Right ventricle myocardium inferior (tissue), 1 donor: ENCODE measurements around the gene USP32. TPM values are rescaled to one million over a fixed set of nuclear protein-coding genes. Genes with fewer than 3 reads are reported as not detected.

ENCODE experiments used
- ATAC-seq: fragments of 200-7000 bp; cut with Tn5 transposase; one replicate; pipeline ENCODE4 v1.9.1; 2020; ENCODE audit warnings: mild to moderate bottlenecking, moderate library complexity
- DNase-seq: peaks from one replicate; pipeline ENCODE4 v3.0.0; 2021; ENCODE audit errors: missing footprints
- intact Hi-C: fragments of 100-400 bp; cut with DNase I; formaldehyde crosslinking; loops from one replicate; pipeline ENCODE4 v1.11.0; 2022
- total RNA-seq: library from RNA; stranded (reverse); fragmentation: NEBNext Ultra II Directional; extraction: Animal tissue kit (Norgen Biotek cat#: 25700); gene quantifications from one replicate; pipeline ENCODE4 v1.2.1, GENCODE V29; 2021
- donor health status: DM: no; HTN: yes; CAD: no; lungs with severe emphysema.

Gene USP32
- total RNA-seq, 1 donor from 2014 or later, result 32.2 TPM

DNA sequence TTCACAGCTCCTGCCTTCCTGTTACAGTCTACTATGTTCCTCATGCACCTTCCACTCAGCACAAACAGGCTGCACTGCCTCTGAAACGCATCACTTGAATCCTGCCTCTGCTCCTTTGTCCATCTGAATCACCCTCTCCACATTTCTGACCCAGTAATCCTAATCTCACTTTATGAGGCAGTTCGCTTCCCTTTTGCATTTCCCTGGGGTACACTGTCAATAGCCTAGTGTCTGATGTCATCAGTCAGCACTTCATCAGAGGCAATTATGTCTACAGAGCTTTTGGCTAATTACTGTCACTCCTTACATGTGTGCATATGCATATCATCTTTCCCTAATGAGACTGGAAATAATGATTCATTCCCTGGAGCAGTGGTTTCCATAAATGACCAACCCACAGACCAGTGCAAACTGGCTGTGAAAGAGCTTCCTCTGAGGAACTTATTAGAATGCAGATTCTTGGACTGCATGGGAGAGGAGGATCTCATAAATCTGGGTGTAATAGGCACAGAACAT is 218.6 kb downstream of the USP32 start:
- intact Hi-C loops, result no loop called here
- DNase-seq, result no peak
- no peak for ATAC-seq

DNA sequence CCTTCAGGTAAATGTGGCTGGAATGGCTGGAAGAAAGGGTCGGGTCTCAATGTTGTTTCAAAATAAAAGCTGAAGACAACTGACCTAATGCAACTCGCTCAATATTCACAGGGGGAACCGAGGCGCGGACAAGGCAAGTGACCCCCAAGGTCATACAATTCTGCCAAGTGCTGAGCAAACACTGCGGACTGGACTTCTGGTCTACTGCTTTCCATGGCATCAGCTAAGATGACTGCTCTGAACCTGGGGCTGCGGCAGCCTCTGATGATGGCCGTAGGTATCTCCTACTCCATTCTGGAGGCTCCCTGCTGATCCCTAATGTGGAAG is 220.2 kb downstream of the USP32 start:
- no peak for ATAC-seq
- intact Hi-C loops, result loop anchor here (2.0 kb wide), 1 partner anchor 29 kb away; no protein-coding TSS in a partner anchor

DNA sequence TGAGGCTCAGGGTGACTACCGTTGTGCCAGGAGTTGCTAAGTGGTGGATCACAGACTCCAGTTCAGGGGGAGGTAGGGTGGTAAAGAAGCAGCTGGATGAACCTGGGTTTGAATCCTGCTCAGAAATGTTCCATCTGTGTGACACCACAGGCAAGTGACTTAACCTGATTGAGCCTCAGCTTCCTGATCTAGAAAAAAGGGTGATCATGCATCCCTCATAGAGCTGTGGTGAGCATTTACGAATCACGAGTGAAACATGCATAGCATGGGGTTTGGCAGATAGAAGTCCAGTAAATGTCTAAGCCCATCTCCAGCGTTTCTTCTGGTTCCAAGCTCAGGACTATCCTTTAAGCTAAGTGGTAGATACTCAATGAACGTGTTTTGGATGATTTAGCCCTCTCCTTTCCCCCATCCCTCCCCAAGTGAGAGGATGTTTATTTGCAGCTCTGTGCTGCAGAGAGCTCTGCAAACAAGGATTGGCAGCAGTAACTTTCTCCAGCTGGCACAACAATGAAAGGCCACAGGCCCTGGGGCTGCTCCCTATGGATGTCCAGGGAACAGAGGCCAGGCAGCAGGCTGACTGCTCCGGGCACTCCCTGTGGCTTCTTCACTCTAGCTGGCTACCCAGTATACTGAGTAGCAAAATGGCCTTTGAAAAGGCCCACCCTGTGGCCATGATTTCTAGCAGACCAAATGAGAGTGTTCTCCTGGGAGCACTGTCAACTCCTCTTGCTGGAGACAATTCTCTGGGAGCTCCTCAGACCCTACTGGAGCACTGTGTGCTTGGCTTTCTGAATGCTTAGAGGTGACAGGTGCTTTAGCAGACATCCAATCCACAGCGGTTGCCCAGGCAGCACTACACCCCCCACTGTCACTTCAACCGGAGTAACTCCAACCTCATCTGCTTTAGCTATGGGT is 220.8 kb downstream of the USP32 start:
- intact Hi-C loops, result loop anchor here (2.0 kb wide), 1 partner anchor 28 kb away; no protein-coding TSS in a partner anchor
- no peak for DNase-seq
- ATAC-seq, result no peak

More for the DNA sequence above, 220.2 kb downstream of the USP32 start:
- no peak for DNase-seq

DNA sequence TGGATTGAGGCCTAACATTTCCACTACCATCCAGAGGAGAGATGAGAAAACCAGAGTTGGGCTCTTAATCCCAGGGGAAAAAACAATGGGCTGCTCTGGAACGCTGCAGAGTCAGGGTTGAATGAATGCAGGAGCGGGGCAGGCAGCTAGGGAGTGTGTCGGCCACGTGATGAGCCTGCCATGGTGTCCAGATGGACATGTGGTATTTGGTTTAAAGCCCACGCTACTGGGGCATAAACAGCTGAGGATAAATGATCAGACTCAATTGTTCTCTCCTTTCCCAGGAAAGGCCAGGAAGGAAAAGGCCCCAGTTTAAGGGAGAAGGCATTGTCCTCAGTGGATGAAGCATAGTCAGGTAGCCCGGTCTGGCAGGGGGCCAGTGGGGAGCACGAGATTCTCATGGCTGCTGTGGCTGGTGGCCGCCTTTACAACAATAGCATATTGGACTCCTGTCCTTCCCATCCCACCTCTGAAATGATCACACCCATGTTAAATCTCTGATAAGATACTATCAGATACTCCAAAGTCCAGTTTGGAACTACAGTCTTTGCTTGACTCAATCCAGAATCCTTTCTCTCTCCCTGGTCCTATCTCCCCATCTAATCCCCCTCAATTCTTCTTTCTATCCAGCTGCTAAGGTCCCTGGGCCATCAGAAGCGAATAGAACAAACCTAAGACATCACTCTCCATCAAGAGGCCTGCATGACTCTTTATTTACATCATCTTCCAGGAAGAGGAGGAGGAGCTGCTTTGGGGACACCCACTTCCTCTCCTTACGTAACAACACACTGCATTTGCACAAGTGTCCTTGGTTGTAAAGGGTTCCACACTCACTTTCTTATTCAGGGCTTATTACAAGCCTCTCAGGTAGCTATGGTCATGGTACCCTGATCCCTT is 221.8 kb downstream of the USP32 start:
- DNase-seq (peak; percentile 77), ATAC-seq (peak; percentile 41)
- intact Hi-C loops, result loop anchor here (2.0 kb wide), 1 partner anchor 27 kb away; no protein-coding TSS in a partner anchor

DNA sequence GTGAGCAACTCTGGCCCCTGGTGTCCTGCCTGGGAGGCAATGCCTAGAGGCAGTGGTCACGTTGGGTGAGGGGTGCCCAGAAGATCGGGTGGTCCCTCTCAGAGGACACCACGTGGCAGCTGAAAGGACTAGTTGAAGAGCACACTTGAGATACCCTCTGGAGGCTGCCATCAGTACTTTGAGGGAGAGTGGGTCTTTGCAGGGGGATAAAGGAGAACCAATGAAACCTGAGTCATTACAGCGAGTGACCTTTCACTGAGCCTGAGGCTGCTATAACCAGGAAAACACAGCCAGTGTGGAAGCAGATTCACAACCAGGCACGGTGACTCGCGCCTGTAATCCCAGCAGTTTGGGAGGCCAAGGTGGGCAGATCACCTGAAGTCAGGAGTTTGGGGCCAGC is 223.3 kb downstream of the USP32 start:
- ATAC-seq (no peak), DNase-seq (no peak)
- intact Hi-C loops, result no loop called here

DNA sequence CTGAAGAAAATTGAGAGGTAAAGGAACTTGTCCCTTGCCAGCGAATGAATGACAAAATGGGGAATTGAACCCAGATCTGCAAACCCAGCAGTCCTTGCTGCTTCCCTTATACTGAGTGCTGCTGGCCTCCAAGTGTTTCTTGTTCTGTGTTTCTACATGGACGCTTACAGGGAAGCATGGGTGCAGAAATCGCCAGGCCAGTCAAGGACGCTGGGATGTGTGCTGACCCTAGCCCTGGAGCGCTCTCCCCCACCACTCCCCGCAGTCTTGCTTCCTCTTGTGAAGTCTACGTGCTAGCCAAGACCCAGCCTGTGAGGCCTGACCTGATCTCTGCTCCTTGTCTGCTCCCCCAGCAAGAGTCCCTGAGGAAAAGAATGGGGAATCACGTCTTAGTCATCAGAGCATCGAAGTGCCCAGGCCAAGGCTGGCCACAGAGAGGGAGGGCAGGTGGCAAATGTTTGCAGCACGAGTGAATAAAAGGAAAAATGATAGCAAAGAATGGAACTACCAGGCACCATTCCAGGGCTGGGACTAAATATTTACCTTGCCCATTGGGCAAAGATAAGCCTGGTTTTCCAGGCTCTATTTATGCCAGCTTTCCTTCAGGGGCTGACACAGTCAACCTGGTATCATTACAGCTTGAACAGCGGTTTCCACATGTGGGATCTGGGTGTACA is 224.7 kb downstream of the USP32 start:
- DNase-seq (no peak), ATAC-seq (peak; percentile 23)
- intact Hi-C loops, result no loop called here

DNA sequence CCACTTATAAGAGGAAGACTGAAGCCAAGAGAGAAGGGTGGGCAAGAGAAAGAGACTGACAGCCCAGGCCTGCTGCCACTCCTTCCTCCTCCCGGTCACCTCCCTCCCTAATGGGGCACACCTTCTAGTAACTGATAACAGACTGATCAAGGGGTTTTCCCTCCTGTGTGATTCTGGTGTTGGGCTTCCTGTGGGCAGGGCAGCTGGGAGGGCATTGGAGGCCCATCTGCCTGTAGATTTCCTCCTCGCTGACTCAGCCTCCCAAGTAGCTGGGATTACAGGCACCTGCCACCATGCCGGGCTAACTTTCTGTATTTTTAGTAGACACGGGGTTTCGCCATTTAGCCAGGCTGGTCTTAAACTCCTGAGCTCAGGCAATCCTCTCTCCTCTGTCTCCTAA is 226.0 kb downstream of the USP32 start:
- ATAC-seq (no peak), DNase-seq (no peak)
- intact Hi-C loops, result no loop called here

DNA sequence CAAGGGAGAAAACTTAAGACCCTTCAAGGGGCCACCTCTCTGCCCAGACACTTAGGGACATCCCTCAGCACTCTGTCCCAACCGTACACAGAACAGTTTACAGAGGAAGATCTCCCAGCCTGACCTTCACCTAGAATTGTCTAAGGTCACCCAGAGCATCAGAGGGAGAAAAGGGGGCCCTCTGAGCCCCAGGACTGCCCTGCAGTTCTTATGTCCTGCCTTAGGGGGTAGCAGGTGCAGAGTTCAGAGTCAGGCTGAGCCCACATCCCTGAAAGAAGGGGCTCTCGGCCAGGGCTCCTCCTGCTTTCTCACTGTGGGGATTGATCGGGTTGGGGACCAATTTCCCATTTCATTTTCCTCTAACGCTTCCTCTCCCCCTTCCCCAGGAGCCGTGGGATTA is 226.7 kb downstream of the USP32 start:
- no peak for ATAC-seq
- no peak for DNase-seq
- intact Hi-C loops, result no loop called here

DNA sequence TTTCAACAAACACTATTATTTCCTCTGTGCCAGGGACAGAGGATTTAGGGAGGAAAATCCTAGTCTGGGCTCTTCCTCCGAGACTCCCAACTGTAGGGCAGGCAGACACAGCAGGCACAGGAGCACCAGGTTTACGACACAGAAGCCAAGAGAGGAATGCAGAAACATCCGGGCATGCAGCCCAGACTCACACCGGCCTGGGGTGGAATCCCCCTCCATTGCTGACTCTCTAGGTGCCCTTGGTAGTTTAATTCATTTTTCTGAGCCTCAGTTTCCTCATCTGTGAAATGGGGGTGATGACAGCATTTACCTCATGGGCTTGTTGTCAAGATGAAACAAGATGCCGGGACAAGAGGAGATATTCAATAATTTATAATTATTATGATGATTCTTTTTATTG is 227.2 kb downstream of the USP32 start:
- no peak for ATAC-seq
- intact Hi-C loops, result no loop called here

DNA sequence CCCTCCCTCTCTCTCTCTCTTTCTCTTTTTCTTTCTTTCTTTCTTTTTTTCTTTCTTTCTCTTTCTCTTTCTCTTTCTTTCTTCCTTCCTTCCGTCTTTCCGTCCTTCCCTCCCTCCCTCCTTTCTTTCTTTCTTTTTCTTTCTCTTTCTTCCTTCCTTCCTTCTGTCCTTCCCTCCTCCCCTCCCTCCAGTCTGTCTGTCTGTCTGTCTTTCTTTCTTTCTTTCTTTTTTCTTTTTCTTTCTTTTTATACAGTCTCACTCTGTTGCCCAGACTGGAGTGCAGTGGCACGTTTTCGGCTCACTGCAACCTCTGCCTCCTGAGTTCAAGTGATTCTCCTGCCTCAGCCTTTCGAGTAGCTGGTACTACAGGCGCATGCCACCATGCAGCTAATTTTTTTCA is 227.8 kb downstream of the USP32 start:
- DNase-seq (no peak), ATAC-seq (no peak)
- intact Hi-C loops, result no loop called here

More for the DNA sequence above, 227.2 kb downstream of the USP32 start:
- DNase-seq, result no peak

DNA sequence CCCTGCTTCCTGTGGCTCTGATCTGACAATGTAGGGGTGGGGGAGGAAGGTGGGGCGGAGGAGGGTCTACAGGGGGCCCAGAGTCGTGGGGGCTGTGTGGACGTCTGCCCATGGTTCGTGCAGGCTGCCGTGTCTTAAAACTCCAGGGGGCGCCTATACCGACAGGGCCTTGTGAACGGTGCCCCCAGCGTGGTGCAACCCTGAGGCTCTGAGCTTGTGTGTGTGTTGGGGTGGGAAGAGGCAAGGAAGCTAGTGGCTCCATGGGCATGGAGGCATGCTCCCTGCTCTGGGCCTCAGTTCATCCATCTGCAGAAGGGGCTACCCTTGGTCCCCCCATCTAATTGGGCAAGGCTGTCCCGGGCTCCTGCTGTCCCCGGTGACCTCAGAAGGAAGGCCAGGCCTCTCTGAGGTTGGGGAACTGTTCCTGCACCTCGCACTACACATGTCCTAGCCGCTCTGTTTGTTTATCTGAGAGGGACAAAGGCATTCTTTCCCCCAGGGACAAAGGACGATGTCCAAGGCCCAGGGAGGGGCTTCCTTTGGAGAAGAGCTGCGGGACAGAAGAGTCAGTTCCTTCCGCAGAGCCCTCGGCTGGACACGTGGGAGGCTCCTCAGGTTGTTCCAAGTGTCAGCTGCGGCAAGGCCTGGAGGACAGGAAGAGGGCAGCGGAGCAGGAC is 228.7 kb downstream of the USP32 start:
- intact Hi-C loops, result no loop called here
- no peak for DNase-seq
- no peak for ATAC-seq

DNA sequence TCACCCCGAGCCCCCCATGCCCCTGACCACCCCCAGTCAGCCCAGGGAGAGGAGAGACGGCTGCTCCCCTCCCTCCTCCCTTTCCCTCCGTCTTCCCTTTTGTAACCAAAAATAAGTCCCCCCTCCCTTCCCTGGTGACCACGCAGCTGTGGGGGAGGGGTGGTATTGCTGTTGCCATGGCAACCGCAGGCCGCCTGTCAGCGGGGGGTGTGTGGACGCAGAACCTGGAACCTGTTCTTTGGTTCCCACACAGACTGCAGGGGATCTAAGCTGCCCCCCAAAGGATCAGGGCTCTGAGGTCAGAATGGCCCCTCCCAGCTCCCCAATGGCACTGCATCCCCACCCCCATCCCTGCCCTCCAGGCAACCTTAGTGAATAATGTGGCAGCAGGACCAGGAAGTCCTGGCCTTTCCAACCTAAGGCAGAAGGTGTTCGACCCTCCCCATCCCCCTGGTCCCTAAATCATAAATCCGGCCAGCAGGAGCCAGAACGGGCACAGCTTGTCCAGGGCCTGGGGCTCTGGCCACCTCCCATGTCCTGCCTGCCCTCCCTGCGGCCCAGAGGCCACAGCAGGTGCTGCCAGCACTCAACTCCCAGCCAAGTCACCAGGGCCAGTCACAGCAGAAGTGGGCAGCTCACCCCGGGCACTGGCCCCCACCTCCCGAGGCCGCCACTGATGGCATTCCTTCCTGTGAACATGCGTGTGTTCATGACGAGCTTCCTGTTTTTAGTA is 230.2 kb downstream of the USP32 start:
- intact Hi-C loops, result no loop called here
- DNase-seq, result no peak
- no peak for ATAC-seq

DNA sequence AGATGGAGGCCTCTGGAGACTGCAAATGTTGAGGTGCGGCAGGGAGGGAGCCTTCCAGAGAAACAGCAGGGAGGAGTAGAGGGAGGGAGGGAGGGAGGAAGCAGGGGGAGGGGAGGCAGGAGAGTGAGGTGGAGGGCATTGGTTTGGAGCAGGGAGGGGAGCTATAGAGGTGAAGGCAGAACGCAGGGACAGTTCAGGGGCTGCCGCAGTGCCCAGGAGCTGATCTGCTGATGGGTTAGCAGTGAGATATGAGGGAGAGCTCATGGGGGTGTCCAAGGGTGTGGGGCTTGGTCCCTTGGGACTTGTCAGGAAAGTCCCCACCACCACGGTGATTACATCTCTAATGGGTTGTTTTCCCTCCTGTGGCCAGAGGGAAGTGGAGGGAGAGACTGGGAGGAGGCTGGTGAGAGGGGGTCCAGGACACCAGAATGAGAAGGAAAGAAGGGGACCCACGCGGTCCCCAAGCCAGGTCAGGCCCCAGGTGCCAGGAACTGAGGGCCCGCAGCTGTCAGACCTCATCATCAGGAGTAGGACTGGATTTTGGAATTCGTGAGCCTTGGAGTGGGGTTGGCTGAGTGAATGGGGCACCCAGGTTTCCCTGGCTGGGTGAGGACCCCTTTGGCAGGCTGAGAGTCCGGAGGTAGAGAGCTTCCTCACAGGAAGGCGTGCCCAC is 231.0 kb downstream of the USP32 start:
- ATAC-seq (no peak), DNase-seq (no peak)
- intact Hi-C loops, result no loop called here

DNA sequence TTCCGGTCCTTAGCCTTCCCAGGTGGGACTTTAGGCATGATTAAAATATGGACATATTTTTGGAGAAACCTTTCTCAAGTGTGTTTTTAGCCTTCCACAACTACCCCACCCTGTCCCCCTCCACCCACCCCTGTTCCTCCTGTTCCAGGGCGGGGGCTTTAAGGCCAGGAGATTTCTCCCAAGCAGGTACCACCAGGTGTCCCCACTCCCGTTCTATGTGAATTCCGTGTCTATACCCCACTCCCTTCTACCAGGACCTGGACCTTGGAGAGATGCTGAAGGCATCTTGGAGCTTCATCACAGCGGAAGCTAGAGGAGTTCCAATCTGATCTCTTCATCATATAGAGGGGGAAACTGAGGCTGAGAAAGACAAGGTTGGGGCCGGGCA is 232.5 kb downstream of the USP32 start:
- DNase-seq, result no peak
- no peak for ATAC-seq
- intact Hi-C loops, result no loop called here

DNA sequence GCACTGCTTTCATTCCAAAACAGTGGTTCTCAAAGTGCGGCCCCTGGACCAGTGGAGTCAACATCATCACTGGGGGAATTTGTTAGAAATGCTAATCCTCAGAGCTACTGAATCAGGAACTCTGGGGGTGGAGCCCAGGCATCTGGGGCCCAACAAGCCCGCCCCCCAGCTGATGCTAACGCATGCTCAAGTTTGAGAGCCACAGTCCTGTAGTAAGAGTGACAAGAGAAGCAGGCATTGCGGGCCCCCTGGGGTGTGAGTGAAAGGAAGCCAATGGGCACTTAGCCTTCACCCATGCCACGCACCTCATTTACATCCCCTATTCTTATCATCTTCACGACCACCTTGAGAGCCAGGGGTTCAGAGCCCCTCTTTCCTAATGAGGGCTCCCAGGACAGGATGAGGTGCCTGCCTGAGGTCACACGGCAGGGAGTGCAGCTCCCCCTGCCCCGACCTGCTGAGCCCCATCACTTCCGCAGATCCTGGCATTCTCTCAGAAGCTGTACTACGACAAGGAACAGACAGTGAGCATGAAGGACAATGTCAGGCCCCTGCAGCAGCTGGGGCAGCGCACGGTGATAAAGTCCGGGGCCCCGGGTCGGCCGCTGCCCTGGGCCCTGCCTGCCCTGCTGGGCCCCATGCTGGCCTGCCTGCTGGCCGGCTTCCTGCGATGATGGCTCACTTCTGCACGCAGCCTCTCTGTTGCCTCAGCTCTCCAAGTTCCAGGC is 233.0 kb downstream of the USP32 start:
- DNase-seq (no peak), ATAC-seq (no peak)
- intact Hi-C loops, result no loop called here

DNA sequence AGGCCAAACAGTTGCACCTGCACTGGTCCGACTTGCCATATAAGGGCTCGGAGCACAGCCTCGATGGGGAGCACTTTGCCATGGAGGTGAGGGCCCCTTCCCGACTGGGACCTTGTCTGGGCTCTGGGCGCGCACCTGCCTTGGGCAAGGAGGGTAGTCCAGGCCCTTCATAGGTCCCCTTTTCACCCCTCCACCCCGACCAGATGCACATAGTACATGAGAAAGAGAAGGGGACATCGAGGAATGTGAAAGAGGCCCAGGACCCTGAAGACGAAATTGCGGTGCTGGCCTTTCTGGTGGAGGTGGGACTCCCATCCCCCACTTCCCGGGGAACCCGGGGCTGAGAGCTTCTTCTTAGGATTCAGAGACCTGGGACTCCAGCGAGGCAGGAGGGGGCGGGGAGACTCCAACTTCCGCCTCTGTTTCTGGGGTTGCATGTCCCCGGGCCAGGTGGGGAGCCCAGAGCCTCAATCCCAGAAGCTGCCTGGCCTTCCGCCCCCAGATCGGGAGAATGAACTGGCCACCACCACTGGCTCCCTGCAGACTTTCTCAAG is 234.4 kb downstream of the USP32 start:
- intact Hi-C loops, result no loop called here
- DNase-seq, result no peak

More for the DNA sequence above, 234.4 kb downstream of the USP32 start:
- no peak for ATAC-seq
